Measurements from ENCODE around the gene STS. TPM values are rescaled to one million over a fixed set of nuclear protein-coding genes. Genes with fewer than 3 reads are reported as not detected.

The STS gene
- total RNA-seq, 1 donor from 2014 or later = 0.97 TPM

DNA sequence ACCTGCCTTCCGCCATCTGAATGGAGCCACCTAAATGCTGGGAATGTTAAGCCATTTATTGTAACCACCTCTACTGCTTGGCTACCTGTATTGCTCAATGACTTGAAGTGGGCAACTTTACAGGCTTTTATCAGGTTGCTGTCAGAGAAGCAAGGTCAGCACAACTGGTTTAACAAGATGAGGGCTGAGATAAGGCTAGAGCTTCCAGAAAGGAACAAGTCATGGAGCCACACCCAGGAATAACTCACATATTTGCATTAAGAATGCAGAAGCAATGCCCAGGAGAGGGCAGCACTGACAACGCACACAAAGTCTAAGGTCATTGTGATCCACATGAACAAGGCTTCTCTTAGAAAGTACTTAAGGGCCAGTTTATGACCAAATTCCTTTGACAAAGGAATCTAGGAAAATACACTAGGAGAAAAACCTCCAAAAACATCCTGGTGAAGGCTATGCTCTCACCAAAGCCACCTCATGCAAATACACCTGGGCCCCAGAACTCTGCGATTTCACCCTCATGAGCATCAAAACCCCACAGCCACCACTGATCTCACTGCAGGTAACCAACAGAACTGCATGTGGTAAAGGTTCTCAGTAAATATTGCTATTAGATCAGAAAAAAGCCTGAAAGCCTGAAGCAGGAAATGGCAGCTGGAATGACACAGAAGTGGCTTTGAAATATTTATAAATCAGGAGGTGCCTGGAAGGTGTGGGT, 15.0 kb upstream of the STS start:
- peaks cover 7% of the 10 kb centered on the region for H3K79me2 ChIP-seq (ENCODE audit: low read depth)
- H2AFZ ChIP-seq (replicated peaks) = no peak overlapping the region
- H3K4me2 ChIP-seq = no peak overlapping the region
- H3K9me3 Mint-ChIP-seq = peaks cover 28% of the 10 kb centered on the region
- no peak overlapping the region for H3K4me3 Mint-ChIP-seq
- H3K27ac ChIP-seq = no peak overlapping the region
- no peaks in the 10 kb centered on the region for H3F3A ChIP-seq (ENCODE audit: low read depth)
- H3K27me3 Mint-ChIP-seq (ENCODE audit: insufficient read depth, low read depth) = no peaks in the 10 kb centered on the region
- H3K27me3 ChIP-seq = no peaks in the 10 kb centered on the region
- H3K4me1 ChIP-seq = no peaks in the 10 kb centered on the region
- peaks cover 22% of the 10 kb centered on the region for H3K4me1 Mint-ChIP-seq
- TF ChIP-seq EZH2phosphoT487 (IDR thresholded peaks at IDR 0.05) (no peak), CTCF (IDR thresholded peaks at IDR 0.05) (peak; percentile 42)
- no peak overlapping the region for H3K4me3 ChIP-seq
- peaks cover 5% of the 10 kb centered on the region for H3K9me3 ChIP-seq (ENCODE audit: low read depth)
- no peaks in the 10 kb centered on the region for H4K20me1 ChIP-seq (ENCODE audit: low read depth)
- peak overlapping the region; percentile 94 for H3K27ac Mint-ChIP-seq
- no peak overlapping the region for H3K9ac ChIP-seq
- no peaks in the 10 kb centered on the region for H3K36me3 ChIP-seq
- DNase-seq (ENCODE audit: low spot score) = peak; percentile 42
- H3K36me3 Mint-ChIP-seq = peaks cover 39% of the 10 kb centered on the region

GRCh38 chrX:7133050-7133440, 14.5 kb upstream of the STS start:
- H3K4me2 ChIP-seq = no peak overlapping the region
- peaks cover 7% of the 10 kb centered on the region for H3K79me2 ChIP-seq (ENCODE audit: low read depth)

DNA sequence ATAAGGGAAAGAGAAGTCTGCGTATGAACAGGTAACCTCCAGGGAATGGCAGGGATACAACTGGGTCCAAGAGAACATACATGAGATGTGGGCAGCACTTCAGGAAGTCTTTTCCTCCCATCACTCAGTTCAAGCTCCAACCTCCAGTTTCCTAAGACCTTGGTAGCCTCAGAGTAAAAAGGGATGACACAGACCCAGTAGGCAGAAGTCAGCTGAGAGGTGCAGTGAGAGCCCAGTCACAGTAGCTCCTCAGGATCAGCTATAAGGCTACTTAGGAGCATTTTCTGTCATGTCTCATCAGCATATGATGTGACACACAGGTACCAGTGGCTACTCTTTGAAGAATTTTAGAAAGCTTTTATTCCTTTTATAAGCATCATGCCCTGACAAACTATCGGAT, 12.5 kb upstream of the STS start:
- no peaks in the 10 kb centered on the region for H3K9me3 ChIP-seq (ENCODE audit: low read depth)
- no peak overlapping the region for H3K9ac ChIP-seq
- Mint-ChIP-seq H3K4me3 (no peak overlapping the region), H3K27me3 (ENCODE audit: insufficient read depth, low read depth) (peaks cover 2% of the 10 kb centered on the region), H3K27ac (no peak overlapping the region), H3K36me3 (peaks cover 41% of the 10 kb centered on the region), H3K4me1 (peaks cover 22% of the 10 kb centered on the region), H3K9me3 (peaks cover 25% of the 10 kb centered on the region)
- no peaks in the 10 kb centered on the region for H3K27me3 ChIP-seq
- H2AFZ ChIP-seq (replicated peaks) = no peak overlapping the region
- no peaks in the 10 kb centered on the region for H3K4me1 ChIP-seq
- peaks cover 7% of the 10 kb centered on the region for H3K79me2 ChIP-seq (ENCODE audit: low read depth)
- no peak for TF ChIP-seq CTCF (IDR thresholded peaks at IDR 0.05)
- TF ChIP-seq EZH2 (IDR thresholded peaks at IDR 0.05) = no peak
- TF ChIP-seq EZH2phosphoT487 (IDR thresholded peaks at IDR 0.05) = no peak
- H3K27ac ChIP-seq = no peak overlapping the region
- H3F3A ChIP-seq (ENCODE audit: low read depth) = no peaks in the 10 kb centered on the region
- H3K36me3 ChIP-seq = no peaks in the 10 kb centered on the region
- H3K4me3 ChIP-seq = no peak overlapping the region
- H4K20me1 ChIP-seq (ENCODE audit: low read depth) = no peaks in the 10 kb centered on the region
- H3K4me2 ChIP-seq = no peak overlapping the region
- DNase-seq (ENCODE audit: low spot score) = no peak

More at GRCh38 chrX:7133050-7133440, 14.5 kb upstream of the STS start:
- peak overlapping the region; percentile 94 for H3K27ac Mint-ChIP-seq
- DNase-seq (ENCODE audit: low spot score) = no peak
- Histone ChIP-seq H3K4me1 (no peaks in the 10 kb centered on the region), H3K27me3 (no peaks in the 10 kb centered on the region), H4K20me1 (ENCODE audit: low read depth) (no peaks in the 10 kb centered on the region), H3K27ac (no peak overlapping the region), H2AFZ (replicated peaks) (no peak overlapping the region), H3K9me3 (ENCODE audit: low read depth) (peaks cover 5% of the 10 kb centered on the region), H3F3A (ENCODE audit: low read depth) (no peaks in the 10 kb centered on the region), H3K36me3 (no peaks in the 10 kb centered on the region), H3K9ac (no peak overlapping the region), H3K4me3 (no peak overlapping the region)
- H3K36me3 Mint-ChIP-seq = peaks cover 45% of the 10 kb centered on the region
- TF ChIP-seq EZH2phosphoT487 (IDR thresholded peaks at IDR 0.05) = no peak
- no peak for TF ChIP-seq CTCF (IDR thresholded peaks at IDR 0.05)
- no peak for TF ChIP-seq EZH2 (IDR thresholded peaks at IDR 0.05)
- peaks cover 2% of the 10 kb centered on the region for H3K27me3 Mint-ChIP-seq (ENCODE audit: insufficient read depth, low read depth)
- H3K4me3 Mint-ChIP-seq = no peak overlapping the region
- H3K4me1 Mint-ChIP-seq = peaks cover 22% of the 10 kb centered on the region
- H3K9me3 Mint-ChIP-seq = peaks cover 34% of the 10 kb centered on the region

Data from neural progenitor cell (in vitro differentiated cells).